IMR-90 (cell line): ENCODE results near the gene FBXO44. TPM values are rescaled to one million over a fixed set of nuclear protein-coding genes. Genes with fewer than 3 reads are reported as not detected.

ENCODE experiments used
- ATAC-seq: fragments of 200-7000 bp; cut with Tn5 transposase; 2 replicates; pipeline ENCODE4 v1.9.1; 2020; ENCODE audit warnings: low read depth, mild to moderate bottlenecking, moderate library complexity
- BruUV-seq: library from RNA; stranded (reverse); fragments of 400-500 nt; replicated peaks from 2 replicates; lab custom pipeline; 2021; lab: Mats Ljungman, UMichigan
- CTCF ChIA-PET: fragments of 300-600 bp; formaldehyde crosslinking; extraction: SDS; loops from one replicate; lab custom pipeline; 2021; ENCODE audit warnings: antibody characterized with exemption; lab: Yijun Ruan, JAX
- POLR2A ChIA-PET: fragments of 300-600 bp; sonication (Branson Sonifier 250); formaldehyde crosslinking; loops from one replicate; lab custom pipeline; 2022; ENCODE audit warnings: antibody characterized with exemption; ENCODE audit not compliant: unreplicated experiment; lab: Charles Lee
- DNase-seq: peaks from one replicate; pipeline ENCODE4 v3.0.0; 2013
- H2AFZ ChIP-seq: replicated peaks from 2 replicates; pipeline ENCODE3; 2013; ENCODE audit warnings: low read length, mild to moderate bottlenecking; ENCODE audit not compliant: poor library complexity
- H2AK5ac ChIP-seq: 2 replicates; pipeline ENCODE4 v1.6.1; 2013; ENCODE audit warnings: low read depth, low read length, inconsistent platforms
- H2AK9ac ChIP-seq: replicated peaks from 2 replicates; pipeline ENCODE3; 2013; ENCODE audit warnings: mild to moderate bottlenecking, low read depth, low read length, moderate library complexity; ENCODE audit not compliant: poor library complexity
- H2BK120ac ChIP-seq: 2 replicates; pipeline ENCODE4 v1.6.1; 2013; ENCODE audit warnings: low read depth, low read length, inconsistent platforms
- H2BK15ac ChIP-seq: 3 replicates; pipeline ENCODE4 v1.6.1; 2013; ENCODE audit warnings: low read depth, low read length, inconsistent platforms
- H2BK20ac ChIP-seq: 2 replicates; pipeline ENCODE4 v1.6.1; 2013; ENCODE audit warnings: low read depth, mild to moderate bottlenecking, inconsistent platforms, low read length, moderate library complexity
- H2BK5ac ChIP-seq: 2 replicates; pipeline ENCODE4 v1.6.1; 2013; ENCODE audit warnings: mild to moderate bottlenecking, low read depth, low read length, inconsistent platforms; ENCODE audit not compliant: poor library complexity, severe bottlenecking
- H3K14ac ChIP-seq: replicated peaks from 2 replicates; pipeline ENCODE4 v1.6.1; 2013; ENCODE audit warnings: low read depth, low read length, inconsistent platforms
- H3K18ac ChIP-seq: 2 replicates; pipeline ENCODE4 v1.6.1; 2013; ENCODE audit warnings: low read depth, low read length, control low read depth
- H3K23ac ChIP-seq: 2 replicates; pipeline ENCODE4 v1.6.1; 2013; ENCODE audit warnings: low read depth, low read length, inconsistent platforms
- H3K27ac ChIP-seq: 2 replicates; pipeline ENCODE4 v1.5.1; 2013; ENCODE audit warnings: mild to moderate bottlenecking, control low read depth, low read length; ENCODE audit not compliant: insufficient read depth
- H3K27me3 ChIP-seq: 2 replicates; pipeline ENCODE4 v1.6.1; 2013; ENCODE audit warnings: low read length; ENCODE audit not compliant: control insufficient read depth, insufficient read depth
- H3K36me3 ChIP-seq: 2 replicates; pipeline ENCODE4 v1.6.1; 2013; ENCODE audit warnings: low read length, mixed read lengths; ENCODE audit not compliant: control insufficient read depth, insufficient read depth
- H3K4ac ChIP-seq: 2 replicates; pipeline ENCODE4 v1.6.1; 2013; ENCODE audit warnings: low read depth, low read length, inconsistent platforms
- H3K4me1 ChIP-seq: 2 replicates; pipeline ENCODE4 v1.6.1; 2013; ENCODE audit warnings: low read length, mixed read lengths; ENCODE audit not compliant: control insufficient read depth, insufficient read depth
- H3K4me2 ChIP-seq: 2 replicates; pipeline ENCODE4 v1.6.1; 2013; ENCODE audit warnings: low read depth, mild to moderate bottlenecking, control low read depth, low read length, moderate library complexity
- H3K4me3 ChIP-seq: 2 replicates; pipeline ENCODE4 v1.5.1; 2013; ENCODE audit warnings: low read depth, mild to moderate bottlenecking, control low read depth, low read length, moderate library complexity; ENCODE audit not compliant: insufficient read depth
- H3K56ac ChIP-seq: 2 replicates; pipeline ENCODE4 v1.6.1; 2013; ENCODE audit warnings: low read length, inconsistent platforms; ENCODE audit not compliant: insufficient read depth; ENCODE audit errors: extremely low read depth
- H3K79me1 ChIP-seq, 2 experiments: 2 replicates each; pipeline ENCODE4 v1.6.1; 2013; ENCODE audit warnings: low read length in 2 of 2, inconsistent platforms in 1 of 2, low read depth in 1 of 2
- H3K9ac ChIP-seq: 2 replicates; pipeline ENCODE4 v1.6.1; 2013; ENCODE audit warnings: low read depth, low read length, control low read depth
- H3K9me1 ChIP-seq: 2 replicates; pipeline ENCODE4 v1.6.1; 2013; ENCODE audit warnings: low read length, inconsistent platforms; ENCODE audit not compliant: insufficient read depth
- H3K9me3 ChIP-seq: 2 replicates; pipeline ENCODE4 v1.6.1; 2013; ENCODE audit warnings: low read length; ENCODE audit not compliant: control insufficient read depth, insufficient read depth
- H4K20me1 ChIP-seq: 2 replicates; pipeline ENCODE4 v1.6.1; 2013; ENCODE audit warnings: low read length, inconsistent platforms; ENCODE audit not compliant: insufficient read depth
- H4K5ac ChIP-seq: 2 replicates; pipeline ENCODE4 v1.6.1; 2013; ENCODE audit warnings: mild to moderate bottlenecking, low read depth, low read length, control low read depth
- H4K8ac ChIP-seq, 2 experiments: 2 replicates each; pipeline ENCODE4 v1.6.1; 2013; ENCODE audit warnings: low read depth in 2 of 2, low read length in 2 of 2, control low read depth in 1 of 2, inconsistent platforms in 1 of 2
- H4K91ac ChIP-seq: 2 replicates; pipeline ENCODE4 v1.6.1; 2013; ENCODE audit warnings: low read depth, low read length, inconsistent platforms; ENCODE audit not compliant: insufficient read depth
- BHLHE40 ChIP-seq: fragments of 150-350 bp; IDR thresholded peaks from 2 replicates; pipeline ENCODE4 v1.6.1; 2016; ENCODE audit warnings: mild to moderate bottlenecking, low read depth, low read length
- CEBPB ChIP-seq: IDR thresholded peaks from 2 replicates; pipeline ENCODE4 v1.6.1; 2012; ENCODE audit warnings: low read depth, low read length, improper control_type of control experiment
- USF2 ChIP-seq: fragments of 150-350 bp; IDR thresholded peaks from 2 replicates; pipeline ENCODE4 v1.6.1; 2017; ENCODE audit warnings: mild to moderate bottlenecking, antibody characterized with exemption, low read length, low read depth
- WGBS, 2 experiments: methylation state at CpG; one replicate each; pipeline versions ENCODE4 v1.1.5 to v1.1.7; 2013; ENCODE audit warnings: missing lambda C conversion rate in 2 of 2; ENCODE audit not compliant: insufficient read length in 1 of 2; ENCODE audit errors: extremely low coverage in 2 of 2; 5-methylcytosine and 5-hydroxymethylcytosine counted together
- dilution Hi-C: fragments of 300-500 bp; cut with HindIII; formaldehyde crosslinking; loops from one replicate; pipeline ENCODE4 v1.14.3; 2018; ENCODE audit warnings: low sequenced_read_pairs; ENCODE audit not compliant: unreplicated experiment
- in situ Hi-C: fragments of 300-500 bp; cut with MboI; formaldehyde crosslinking; loops from 3 replicates; pipeline ENCODE4 v1.14.3; 2019; ENCODE audit warnings: low sequenced_read_pairs, inconsistent platforms, mixed read lengths
- intact Hi-C: fragments of 100-400 bp; cut with micrococcal nuclease; formaldehyde crosslinking; loops from 2 replicates; pipeline ENCODE4 v1.10.0; 2022
- polyA plus RNA-seq, 3 experiments: library from polyadenylated mRNA; depleted of rRNA; stranded (reverse); fragments of >200 nt; gene quantifications; 2 replicates each; pipeline ENCODE4 v1.2.3, GENCODE V29; 2012; ENCODE audit warnings: low replicate concordance in 1 of 3
- total RNA-seq: library from RNA; depleted of rRNA; stranded (reverse); fragments of >200 nt; gene quantifications from 2 replicates; pipeline ENCODE4 v1.2.3, GENCODE V29; 2012

The FBXO44 gene
- total and polyA plus RNA-seq, 2 of the 4 experiments (the other 2 are of a cell fraction): 9.3 to 25.5 TPM

GRCh38 chr1:11652203-11652780 is 2.4 kb upstream of the FBXO44 start:
- Histone ChIP-seq H3K4me1 (no peaks in the 10 kb centered on the region; the same call in 1 of the 2 replicates), H2BK20ac (no peak overlapping the region), H3K9me3 (no peaks in the 10 kb centered on the region), H2BK15ac (no peak overlapping the region), H3K9ac (no peak overlapping the region), H3K36me3 (peaks cover 5% of the 10 kb centered on the region; the same call in 1 of the 2 replicates), H3K14ac (no peak overlapping the region), H4K5ac (no peak overlapping the region), H3K4me2 (no peak overlapping the region), H2BK5ac (no peak overlapping the region), H3K18ac (no peak overlapping the region), H3K4me3 (no peak overlapping the region), H4K20me1 (no peaks in the 10 kb centered on the region; the same call in 1 of the 2 replicates), H3K27me3 (peaks cover 24% of the 10 kb centered on the region), H3K23ac (no peak overlapping the region), H4K91ac (no peak overlapping the region), H2AK9ac (no peak overlapping the region), H3K27ac (no peak overlapping the region), H3K79me1 (peaks cover 0 to 4% of the 10 kb centered on the region in 2 experiments; a peak in 1 of 4 replicates), H3K9me1 (no peaks in the 10 kb centered on the region), H3K56ac (no peak overlapping the region), H2AFZ (no peak overlapping the region), H3K4ac (no peak overlapping the region), H2AK5ac (no peak overlapping the region), H4K8ac (no peak overlapping the region), H2BK120ac (no peak overlapping the region)
- ATAC-seq (no peak), DNase-seq (no peak)
- TF ChIP-seq USF2 (no peak), CEBPB (no peak), BHLHE40 (no peak)
- intact Hi-C loops (loop anchor here (10.0 kb wide), 1 partner anchor 253 kb away; no protein-coding TSS in a partner anchor), in situ Hi-C loops (no loop called here), dilution Hi-C loops (no loop called here)
- WGBS, 2 experiments: 81% methylated on average over 5 of the region's 11 CpGs; no CpG with 5 or more reads in 1 of the 2 experiments
- BruUV-seq: no TSS peak
- POLR2A ChIA-PET: no interaction called here
- CTCF ChIA-PET: interaction anchor here (0.8 to 1.0 kb wide), 2 partner anchors 12 to 615 kb away, joined by 3 read pairs; partner anchors contain the start of gene FBXO6
